DMS153 treated with DMSO at 0.1 percent for 48 hours (cell line): Measurements from ENCODE around the gene POLE2.
"Not testable (repeated sequence)": the region's sequence is repeated elsewhere in the genome, so short reads cannot be mapped to it uniquely, and the experiment has no call there.

Experiments
- DNase-seq: peaks from one replicate; lab custom pipeline; 2025; ENCODE audit not compliant: unreplicated experiment; lab: John Stamatoyannopoulos, UW

Gene POLE2

GRCh38 chr14:49620182-49621113 is 67.6 kb downstream of the POLE2 start, which contains the start of the genes MGAT2 and RPL36AL:
MGAT2 (plus strand) TSS chr14:49620799; CDS start chr14:49621269, 470 bp downstream.
RPL36AL (minus strand) TSS chr14:49620626; CDS start chr14:49619104, 1,522 bp downstream.
- DNase-seq: peak; percentile 97

GRCh38 chr14:49619730-49620129 is 68.3 kb downstream of the POLE2 start:
- no peak for DNase-seq

GRCh38 chr14:49619273-49619672 is 68.7 kb downstream of the POLE2 start:
- DNase-seq: not testable (repeated sequence)

GRCh38 chr14:49617852-49618519 is 70.0 kb downstream of the POLE2 start:
- DNase-seq: no peak

GRCh38 chr14:49615776-49616175 is 72.2 kb downstream of the POLE2 start:
- no peak for DNase-seq

- no peak for DNase-seq
These were observed 73.8 kb downstream of the POLE2 start for GRCh38 chr14:49614196-49614595.

GRCh38 chr14:49612671-49613070 is 75.3 kb downstream of the POLE2 start:
- DNase-seq: no peak

- DNase-seq: no peak
These were observed 75.8 kb downstream of the POLE2 start for GRCh38 chr14:49612251-49612650.

GRCh38 chr14:49607583-49607982 is 80.4 kb downstream of the POLE2 start:
- DNase-seq: no peak

- DNase-seq: peak; percentile 71
These were observed 89.3 kb downstream of the POLE2 start, which contains the start of gene LRR1 for GRCh38 chr14:49598485-49599300. LRR1 (plus strand) TSS chr14:49598940; CDS start chr14:49599021, 81 bp downstream.

- peak; percentile 46 for DNase-seq
These were observed 89.9 kb downstream of the POLE2 start for GRCh38 chr14:49598189-49598484.

- DNase-seq: no peak
These were observed 93.5 kb downstream of the POLE2 start for GRCh38 chr14:49594347-49595091.
